AG04450 (cell line): ENCODE results near the gene RPTOR. TPM values are rescaled to one million over a fixed set of nuclear protein-coding genes. Genes with fewer than 3 reads are reported as not detected.

Experiments used
- CTCF ChIA-PET: fragments of 300-600, 350-600 bp; formaldehyde crosslinking; extraction: SDS; loops from one replicate; lab custom pipeline; 2022; ENCODE audit warnings: antibody characterized with exemption, inconsistent platforms; lab: Charles Lee
- POLR2A ChIA-PET: fragments of 350-600 bp; formaldehyde crosslinking; extraction: SDS; loops from one replicate; lab custom pipeline; 2021; ENCODE audit warnings: antibody characterized with exemption, inconsistent platforms; lab: Yijun Ruan, JAX
- DNase-seq: peaks from one replicate; pipeline ENCODE4 v3.0.0-alpha.2; 2011; ENCODE audit warnings: low read depth, low spot score
- H3K27ac ChIP-seq: one replicate; pipeline ENCODE4 v1.5.1; 2012; ENCODE audit warnings: low read depth, low read length, control low read depth
- H3K27me3 ChIP-seq: one replicate; pipeline ENCODE4 v1.6.0; 2012; ENCODE audit warnings: low read length; ENCODE audit not compliant: control insufficient read depth, insufficient read depth
- H3K4me3 ChIP-seq: 2 replicates; pipeline ENCODE4 v1.5.1; 2011; ENCODE audit warnings: mild to moderate bottlenecking, low read depth, low read length, control low read depth
- H3K9me3 ChIP-seq: 2 replicates; pipeline ENCODE4 v1.5.1; 2012; ENCODE audit warnings: low read length; ENCODE audit not compliant: control insufficient read depth, insufficient read depth
- polyA plus RNA-seq: library from polyadenylated mRNA; depleted of rRNA; stranded (reverse); fragments of >200 nt; gene quantifications from 2 replicates; pipeline ENCODE4 v1.2.3, GENCODE V29; 2011
- TF ChIP-seq, protein P1 (sequence below): IDR thresholded peaks from 2 replicates; pipeline ENCODE4 v1.5.1; 2011; ENCODE audit warnings: low read depth, low read length, control low read depth, inconsistent platforms

RPTOR gene
- polyA plus RNA-seq, 1 experiment, result 6.2 TPM

DNA sequence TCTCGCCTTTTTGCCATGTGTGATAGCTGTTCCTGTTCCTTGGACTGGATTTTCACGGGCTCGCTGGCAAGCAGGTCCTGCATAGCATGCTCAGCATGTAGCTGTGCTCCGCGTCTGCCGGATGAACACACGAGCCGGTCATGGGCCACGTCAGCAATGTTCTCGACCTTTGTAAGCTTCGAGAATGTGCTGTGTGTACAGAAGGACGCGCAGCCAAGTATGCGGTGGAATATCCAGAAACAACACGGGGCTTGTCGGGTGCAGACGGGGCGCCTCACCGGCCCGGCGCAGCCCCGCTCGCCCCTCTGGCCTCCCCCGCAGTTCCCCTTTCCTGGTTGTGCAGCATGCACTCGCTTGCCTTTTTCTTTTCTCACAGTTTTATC is 42.2 kb downstream of the RPTOR start:
- DNase-seq, result peak; percentile 74
- no peaks in the 10 kb centered on the region for H3K27me3 ChIP-seq
- POLR2A ChIA-PET, result interaction anchor here (0.6 to 1.0 kb wide), 3 partner anchors 11 to 246 kb away, joined by 3 to 4 read pairs (median 3); no protein-coding TSS in a partner anchor
- TF ChIP-seq, protein P1, sequence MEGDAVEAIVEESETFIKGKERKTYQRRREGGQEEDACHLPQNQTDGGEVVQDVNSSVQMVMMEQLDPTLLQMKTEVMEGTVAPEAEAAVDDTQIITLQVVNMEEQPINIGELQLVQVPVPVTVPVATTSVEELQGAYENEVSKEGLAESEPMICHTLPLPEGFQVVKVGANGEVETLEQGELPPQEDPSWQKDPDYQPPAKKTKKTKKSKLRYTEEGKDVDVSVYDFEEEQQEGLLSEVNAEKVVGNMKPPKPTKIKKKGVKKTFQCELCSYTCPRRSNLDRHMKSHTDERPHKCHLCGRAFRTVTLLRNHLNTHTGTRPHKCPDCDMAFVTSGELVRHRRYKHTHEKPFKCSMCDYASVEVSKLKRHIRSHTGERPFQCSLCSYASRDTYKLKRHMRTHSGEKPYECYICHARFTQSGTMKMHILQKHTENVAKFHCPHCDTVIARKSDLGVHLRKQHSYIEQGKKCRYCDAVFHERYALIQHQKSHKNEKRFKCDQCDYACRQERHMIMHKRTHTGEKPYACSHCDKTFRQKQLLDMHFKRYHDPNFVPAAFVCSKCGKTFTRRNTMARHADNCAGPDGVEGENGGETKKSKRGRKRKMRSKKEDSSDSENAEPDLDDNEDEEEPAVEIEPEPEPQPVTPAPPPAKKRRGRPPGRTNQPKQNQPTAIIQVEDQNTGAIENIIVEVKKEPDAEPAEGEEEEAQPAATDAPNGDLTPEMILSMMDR, result no peak
- peak overlapping the region; percentile 38 for H3K4me3 ChIP-seq
- H3K9me3 ChIP-seq, result no peaks in the 10 kb centered on the region; the same call in 1 of the 2 replicates
- H3K27ac ChIP-seq, result peak overlapping the region; percentile 94
- CTCF ChIA-PET, result interaction anchor here (0.9 kb wide), 1 partner anchor 11 kb away, joined by 5 read pairs; no protein-coding TSS in a partner anchor

DNA sequence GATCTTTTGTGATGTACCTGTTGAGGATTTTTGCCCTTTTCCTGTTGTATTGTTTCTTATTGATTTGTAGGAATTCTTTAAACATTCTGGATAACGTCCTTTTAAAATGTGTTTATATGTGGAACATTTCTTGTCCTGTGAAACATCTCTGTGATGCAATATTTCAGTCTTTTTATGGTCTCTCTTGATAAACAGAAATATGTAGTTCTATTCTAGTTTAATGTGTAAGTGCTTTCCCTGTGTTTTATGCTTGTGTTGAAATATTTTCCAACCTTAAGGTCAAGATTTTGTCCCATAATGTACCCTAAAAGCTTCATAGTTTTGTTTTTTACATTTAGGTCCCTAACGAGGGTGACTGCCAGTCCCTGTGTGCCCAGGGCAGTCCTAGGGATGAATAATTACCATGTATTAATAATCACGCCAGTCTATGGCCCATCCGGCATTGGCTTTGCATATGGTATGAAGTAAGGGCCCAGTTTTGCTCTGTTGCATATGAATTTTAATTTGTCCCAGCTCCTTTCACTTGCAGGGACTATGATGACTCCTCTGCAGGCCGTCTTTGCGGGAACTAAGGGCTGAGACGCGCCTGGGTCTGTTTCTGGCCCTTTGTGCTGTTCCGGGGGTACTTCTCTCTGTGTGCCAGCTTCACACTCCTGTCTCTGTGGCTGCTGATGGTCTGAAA is 44.2 kb downstream of the RPTOR start:
- Histone ChIP-seq H3K27me3 (no peaks in the 10 kb centered on the region), H3K9me3 (no peaks in the 10 kb centered on the region; the same call in none of the 2 replicates), H3K4me3 (no peak overlapping the region), H3K27ac (no peak overlapping the region)
- TF ChIP-seq, protein P1, result no peak
- DNase-seq, result no peak
- CTCF ChIA-PET, result interaction anchor here (1.4 kb wide), 1 partner anchor 13 kb away, joined by 7 read pairs; no protein-coding TSS in a partner anchor
- POLR2A ChIA-PET, result no interaction called here

DNA sequence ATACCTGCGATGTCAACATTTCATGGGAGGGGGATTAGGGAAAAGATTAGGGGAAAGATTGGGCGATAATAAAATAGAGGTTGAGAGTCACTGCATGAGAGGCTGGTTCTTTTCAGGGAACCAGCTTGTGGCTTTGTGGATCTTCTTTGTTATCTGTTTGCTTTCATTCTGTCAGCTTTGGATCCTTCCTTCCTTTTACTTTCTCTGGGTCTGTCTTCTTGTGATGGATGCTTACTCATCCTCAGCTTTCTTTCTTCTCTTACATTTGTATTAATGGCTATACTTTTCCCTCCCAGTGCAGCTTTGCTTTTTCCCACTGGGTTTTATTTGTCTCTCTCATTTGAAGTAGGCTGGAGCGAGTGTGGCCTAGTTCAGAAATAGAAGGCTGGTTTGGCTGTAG is 47.1 kb downstream of the RPTOR start:
- Histone ChIP-seq H3K27ac (no peak overlapping the region), H3K9me3 (no peaks in the 10 kb centered on the region; the same call in 1 of the 2 replicates), H3K27me3 (no peaks in the 10 kb centered on the region), H3K4me3 (no peak overlapping the region)
- TF ChIP-seq, protein P1, result no peak
- CTCF ChIA-PET, result interaction anchor here (1.6 kb wide), 1 partner anchor 16 kb away, joined by 7 read pairs; no protein-coding TSS in a partner anchor
- no peak for DNase-seq
- POLR2A ChIA-PET, result no interaction called here

DNA sequence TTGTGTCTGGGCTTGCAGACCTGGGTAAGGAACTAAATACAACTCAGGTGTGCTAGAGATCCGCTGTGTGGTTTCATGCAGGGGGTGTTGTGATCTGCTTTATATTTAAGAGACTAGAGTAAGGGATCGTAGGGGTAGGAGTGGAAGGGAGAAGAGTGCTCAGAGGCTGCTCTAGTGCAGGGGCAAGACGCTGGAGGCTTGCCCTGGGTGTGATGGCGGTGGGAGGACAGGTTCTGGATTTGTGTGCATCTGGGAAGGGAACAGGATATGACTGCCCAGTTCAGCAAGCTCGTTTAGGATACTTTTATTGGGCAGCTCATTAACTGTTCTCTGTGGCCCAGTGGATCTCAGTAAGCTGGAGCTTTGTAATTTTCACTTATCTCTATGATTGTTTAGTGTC is 47.6 kb downstream of the RPTOR start:
- DNase-seq, result no peak
- TF ChIP-seq, protein P1, result no peak
- Histone ChIP-seq H3K27me3 (no peaks in the 10 kb centered on the region), H3K4me3 (no peak overlapping the region), H3K9me3 (no peaks in the 10 kb centered on the region; the same call in 1 of the 2 replicates), H3K27ac (no peak overlapping the region)
- CTCF ChIA-PET, result interaction anchor here (0.8 to 1.6 kb wide), 2 partner anchors 16 to 18 kb away, joined by 4 to 7 read pairs; no protein-coding TSS in a partner anchor
- POLR2A ChIA-PET, result no interaction called here

DNA sequence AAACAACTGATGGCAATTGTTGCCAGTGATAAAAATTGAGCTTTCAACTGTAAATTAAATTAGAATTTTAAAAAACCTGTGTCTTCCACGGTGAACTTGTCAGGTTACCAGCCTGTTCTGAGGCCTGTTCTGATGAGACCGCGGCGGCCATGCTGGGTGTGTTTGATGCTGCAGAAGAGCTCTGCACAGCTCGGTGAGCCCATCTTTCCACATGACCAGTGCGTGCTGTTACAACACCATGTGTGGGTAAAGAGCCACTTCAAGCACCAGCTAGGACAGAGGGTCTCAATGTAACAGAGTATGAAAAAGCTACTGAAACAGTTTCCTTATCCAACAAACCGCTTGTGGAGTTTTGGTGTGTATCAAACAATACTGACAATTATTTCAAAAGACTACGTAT is 48.5 kb downstream of the RPTOR start:
- no peak overlapping the region for H3K4me3 ChIP-seq
- DNase-seq, result no peak
- CTCF ChIA-PET, result interaction anchor here (0.8 kb wide), 1 partner anchor 19 kb away, joined by 4 read pairs; no protein-coding TSS in a partner anchor
- no peaks in the 10 kb centered on the region; the same call in 1 of the 2 replicates for H3K9me3 ChIP-seq
- H3K27ac ChIP-seq, result no peak overlapping the region
- H3K27me3 ChIP-seq, result no peaks in the 10 kb centered on the region
- TF ChIP-seq, protein P1, result no peak
- POLR2A ChIA-PET, result no interaction called here
